Lower lobe of right lung (tissue), 2 donors: ENCODE measurements around the gene MCUR1. TPM values are rescaled to one million over a fixed set of nuclear protein-coding genes. Genes with fewer than 3 reads are reported as not detected.
"Not testable (repeated sequence)": the region's sequence is repeated elsewhere in the genome, so short reads cannot be mapped to it uniquely, and the experiment has no call there.

Source experiments
- ATAC-seq, 2 donors: fragments of 200-7000 bp; cut with Tn5 transposase; one replicate each; pipeline ENCODE4 v1.9.1; 2020 to 2022; ENCODE audit warnings: mild to moderate bottlenecking in 2 of 2, moderate library complexity in 2 of 2
- DNase-seq: peaks from one replicate; pipeline ENCODE4 v3.0.0-alpha.2; 2020
- H3K27ac ChIP-seq: fragments of 200-600 bp; one replicate; pipeline ENCODE4 v1.8.0; 2022
- H3K27me3 ChIP-seq: fragments of 200-600 bp; one replicate; pipeline ENCODE4 v1.8.0; 2022; ENCODE audit warnings: low read depth
- H3K36me3 ChIP-seq: fragments of 200-600 bp; one replicate; pipeline ENCODE4 v1.8.0; 2022; ENCODE audit warnings: mild to moderate bottlenecking
- H3K4me1 ChIP-seq: fragments of 200-600 bp; one replicate; pipeline ENCODE4 v1.8.0; 2022
- H3K4me3 ChIP-seq: fragments of 200-600 bp; one replicate; pipeline ENCODE4 v1.8.0; 2022; ENCODE audit warnings: mild to moderate bottlenecking
- H3K9me3 ChIP-seq: fragments of 200-600 bp; one replicate; pipeline ENCODE4 v1.8.0; 2022
- CTCF ChIP-seq: fragments of 200-600 bp; IDR thresholded peaks from one replicate; pipeline ENCODE4 v1.8.0; 2022; ENCODE audit warnings: antibody characterized with exemption, mild to moderate bottlenecking
- intact Hi-C: fragments of 100-400 bp; cut with DNase I; formaldehyde crosslinking; loops from one replicate; pipeline ENCODE4 v1.11.0; 2022
- total RNA-seq: library from RNA; stranded (reverse); fragmentation: NEBNext Ultra II Directional; extraction: Animal tissue kit (Norgen Biotek cat#: 25700); gene quantifications from one replicate; pipeline ENCODE4 v1.2.1, GENCODE V29; 2021
- donor health status: DM: no; HTN: yes; CAD: no; lungs with severe emphysema.

Gene MCUR1
- total RNA-seq, 1 donor from 2014 or later = 26.1 TPM

GRCh38 chr6:13846841-13847240, 32.5 kb upstream of the MCUR1 start:
- no peak for ATAC-seq
- no peaks in the 10 kb centered on the region for H3K9me3 ChIP-seq

GRCh38 chr6:13841936-13842335, 27.6 kb upstream of the MCUR1 start:
- intact Hi-C loops = no loop called here
- Histone ChIP-seq H3K27me3 (peaks cover 3% of the 10 kb centered on the region), H3K4me1 (no peaks in the 10 kb centered on the region), H3K4me3 (no peak overlapping the region), H3K9me3 (no peaks in the 10 kb centered on the region), H3K36me3 (no peaks in the 10 kb centered on the region), H3K27ac (no peak overlapping the region)
- DNase-seq (no peak), ATAC-seq (no peak)
- TF ChIP-seq CTCF = no peak

More at GRCh38 chr6:13846841-13847240, 32.5 kb upstream of the MCUR1 start:
- H3K27ac ChIP-seq = no peak overlapping the region
- H3K4me1 ChIP-seq = no peaks in the 10 kb centered on the region
- H3K27me3 ChIP-seq = peaks cover 5% of the 10 kb centered on the region
- H3K36me3 ChIP-seq = no peaks in the 10 kb centered on the region
- TF ChIP-seq CTCF = no peak
- no peak for DNase-seq
- no peak overlapping the region for H3K4me3 ChIP-seq
- intact Hi-C loops = no loop called here

GRCh38 chr6:13838616-13839015, 24.3 kb upstream of the MCUR1 start:
- Histone ChIP-seq H3K27ac (no peak overlapping the region), H3K4me3 (no peak overlapping the region), H3K4me1 (no peaks in the 10 kb centered on the region), H3K27me3 (no peaks in the 10 kb centered on the region), H3K36me3 (no peaks in the 10 kb centered on the region), H3K9me3 (no peaks in the 10 kb centered on the region)
- DNase-seq (no peak), ATAC-seq (no peak)
- intact Hi-C loops = no loop called here
- TF ChIP-seq CTCF = no peak

GRCh38 chr6:13836170-13836569, 21.8 kb upstream of the MCUR1 start:
- H3K36me3 ChIP-seq = no peaks in the 10 kb centered on the region
- H3K4me1 ChIP-seq = no peaks in the 10 kb centered on the region
- DNase-seq (no peak), ATAC-seq (no peak)
- intact Hi-C loops = no loop called here
- H3K9me3 ChIP-seq = no peaks in the 10 kb centered on the region
- H3K4me3 ChIP-seq = no peak overlapping the region
- no peak overlapping the region for H3K27ac ChIP-seq
- TF ChIP-seq CTCF = no peak
- no peaks in the 10 kb centered on the region for H3K27me3 ChIP-seq

GRCh38 chr6:13834790-13835189, 20.4 kb upstream of the MCUR1 start:
- Histone ChIP-seq H3K36me3 (no peaks in the 10 kb centered on the region), H3K27me3 (no peaks in the 10 kb centered on the region), H3K27ac (no peak overlapping the region), H3K4me3 (no peak overlapping the region), H3K4me1 (no peaks in the 10 kb centered on the region), H3K9me3 (no peaks in the 10 kb centered on the region)
- ATAC-seq (no peak), DNase-seq (no peak)
- intact Hi-C loops = no loop called here
- no peak for TF ChIP-seq CTCF

- H3K4me1 ChIP-seq, H3K36me3 ChIP-seq, ATAC-seq, H3K9me3 ChIP-seq, H3K27me3 ChIP-seq, H3K27ac ChIP-seq, intact Hi-C loops, H3K4me3 ChIP-seq, DNase-seq: not testable (repeated sequence)
Measured at GRCh38 chr6:13834018-13834417, 19.7 kb upstream of the MCUR1 start.
